WI38 (cell line): ENCODE results near the gene SNTG2.

ENCODE experiments used
- H3K4me3 ChIP-seq: 2 replicates; pipeline ENCODE4 v1.5.1; 2011; ENCODE audit warnings: low read depth, mild to moderate bottlenecking, control low read depth, low read length
- CTCF ChIP-seq: IDR thresholded peaks from 2 replicates; pipeline ENCODE4 v1.5.1; 2012; ENCODE audit warnings: low read depth, mild to moderate bottlenecking, control low read depth, low read length

The SNTG2 gene

GRCh38 chr2:1400943-1401735 is 450.5 kb downstream of the SNTG2 start:
- no peak for TF ChIP-seq CTCF
- no peak overlapping the region for H3K4me3 ChIP-seq

DNA sequence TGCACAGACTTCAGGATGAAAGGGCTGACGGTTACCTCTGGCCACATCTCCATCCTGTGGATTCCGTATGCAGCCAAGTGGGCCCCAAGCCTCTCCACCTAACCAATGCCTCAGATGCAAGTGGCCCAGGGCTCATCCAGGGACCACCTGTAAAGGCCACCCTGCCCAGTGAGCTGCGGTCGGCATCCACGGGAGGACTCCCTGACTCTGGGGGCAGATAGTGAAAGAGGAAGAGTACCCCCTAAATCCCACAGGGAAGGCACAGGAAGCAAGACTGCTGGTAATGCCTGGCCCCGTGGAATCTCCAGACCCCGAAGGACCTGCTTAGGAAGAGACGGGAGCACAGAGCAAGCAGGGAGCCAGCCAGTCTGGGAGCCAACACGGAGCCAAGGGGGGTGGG is 451.4 kb downstream of the SNTG2 start:
- H3K4me3 ChIP-seq, result no peak overlapping the region
- no peak for TF ChIP-seq CTCF

- no peak overlapping the region for H3K4me3 ChIP-seq
- TF ChIP-seq CTCF, result no peak
Measured at GRCh38 chr2:1403565-1403964, 452.9 kb downstream of the SNTG2 start.

DNA sequence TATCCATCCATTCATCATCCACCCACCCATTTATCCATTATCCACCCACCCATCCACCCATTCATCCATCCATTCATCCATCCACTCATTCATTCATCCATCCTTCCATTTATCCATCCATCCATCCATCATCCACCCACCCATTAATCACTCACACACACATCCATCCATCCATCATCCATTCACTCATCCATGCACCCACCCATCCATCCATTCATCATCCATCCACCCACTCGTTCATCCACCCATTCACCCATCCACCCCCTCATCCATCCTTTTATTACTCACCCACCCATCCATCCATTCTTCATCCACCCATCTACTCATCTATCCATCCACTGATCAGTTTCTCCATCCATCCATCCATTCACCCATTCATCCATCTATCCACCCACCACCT is 454.5 kb downstream of the SNTG2 start:
- TF ChIP-seq CTCF, result no peak
- no peak overlapping the region for H3K4me3 ChIP-seq

GRCh38 chr2:1405967-1406366 is 455.3 kb downstream of the SNTG2 start:
- TF ChIP-seq CTCF, result no peak
- no peak overlapping the region for H3K4me3 ChIP-seq

- no peak for TF ChIP-seq CTCF
- no peak overlapping the region for H3K4me3 ChIP-seq
Measured at GRCh38 chr2:1406434-1406833, 455.8 kb downstream of the SNTG2 start.

GRCh38 chr2:1407950-1408675 is 457.5 kb downstream of the SNTG2 start:
- no peak for TF ChIP-seq CTCF
- H3K4me3 ChIP-seq, result no peak overlapping the region
